ENCODE measurements around the gene LAMA2. TPM values are rescaled to one million over a fixed set of nuclear protein-coding genes. Genes with fewer than 3 reads are reported as not detected.

LAMA2 gene
- total and polyA plus RNA-seq, 2 of the 13 experiments (the other 11 are each of a cell fraction or from before 2014, with no cell fraction given), result 0.11 to 0.28 TPM

DNA sequence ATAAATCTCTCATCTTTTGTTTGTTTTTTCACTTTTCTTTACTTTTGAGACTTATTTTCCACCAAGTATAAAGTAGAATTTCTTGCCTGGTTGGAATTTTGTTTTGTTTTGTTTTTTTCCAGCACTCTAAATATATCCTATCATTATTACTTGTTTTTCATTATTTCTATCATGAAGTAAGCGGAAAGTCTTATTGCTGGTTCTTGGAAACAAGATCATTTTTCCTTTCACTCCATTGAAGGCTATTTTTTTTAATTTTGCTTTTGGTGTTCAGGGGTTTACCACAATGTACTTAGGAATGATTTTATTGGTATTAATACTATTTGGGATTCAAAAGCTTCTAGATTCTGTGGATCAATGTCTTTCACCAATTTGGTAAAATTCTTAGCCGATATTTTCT is 190.1 kb downstream of the LAMA2 start:
- no peak overlapping the region for H2AFZ ChIP-seq (ENCODE audit: low read length)
- DNase-seq (ENCODE audit: low spot score) (no peak), ATAC-seq (no peak), FAIRE-seq (no peak)
- intact Hi-C loops (cut with micrococcal nuclease; ENCODE audit: unreplicated experiment), result no loop called here
- no TSS peak for BruUV-seq (replicated peaks)
- CTCF ChIA-PET (ENCODE audit: low intra/inter-chr PET ratio, low total read pairs), result no interaction called here
- no peaks in the 10 kb centered on the region for H3K79me2 ChIP-seq (ENCODE audit: insufficient read depth, low read length)
- POLR2A ChIA-PET, result no interaction called here
- in situ Hi-C loops (cut with HindIII; ENCODE audit: extremely low pct_ligation_motif_present, low pct_unique_long_range_greater_than_20kb), result no loop called here
- H3K4me1 ChIP-seq (ENCODE audit: insufficient read depth, low read length), result no peaks in the 10 kb centered on the region
- H3K9me3 ChIP-seq (ENCODE audit: low read length), result no peaks in the 10 kb centered on the region
- H3K36me3 ChIP-seq (replicated peaks in 1 of 2; ENCODE audit: control insufficient read depth in 1 of 2, insufficient read depth in 2 of 2, low read length in 2 of 2), result no peaks in the 10 kb centered on the region
- TF ChIP-seq DNMT1 (CRISPR knock-in tag; IDR thresholded peaks at IDR 0.05), result no peak
- no peak overlapping the region for H3K9ac ChIP-seq (ENCODE audit: insufficient read depth, low read depth, low read length)
- H3K4me3 ChIP-seq (replicated peaks in 1 of 3; ENCODE audit: insufficient read depth in 1 of 3, low read depth in 2 of 3, low read length in 3 of 3), result no peak overlapping the region
- no peak overlapping the region for H3K4me2 ChIP-seq (ENCODE audit: low read depth, low read length)
- H4K20me1 ChIP-seq (ENCODE audit: insufficient read depth, low read length), result no peaks in the 10 kb centered on the region
- no peaks in the 10 kb centered on the region for H3K27me3 ChIP-seq (ENCODE audit: control insufficient read depth in 1 of 2, insufficient read depth in 2 of 2, low read length in 2 of 2)
- no peak overlapping the region for H3K27ac ChIP-seq (ENCODE audit: extremely low read length, insufficient read depth, low read length)
- 70% methylated on average over 2 of the region's 2 CpGs for WGBS (ENCODE audit: low lambda C conversion rate)

DNA sequence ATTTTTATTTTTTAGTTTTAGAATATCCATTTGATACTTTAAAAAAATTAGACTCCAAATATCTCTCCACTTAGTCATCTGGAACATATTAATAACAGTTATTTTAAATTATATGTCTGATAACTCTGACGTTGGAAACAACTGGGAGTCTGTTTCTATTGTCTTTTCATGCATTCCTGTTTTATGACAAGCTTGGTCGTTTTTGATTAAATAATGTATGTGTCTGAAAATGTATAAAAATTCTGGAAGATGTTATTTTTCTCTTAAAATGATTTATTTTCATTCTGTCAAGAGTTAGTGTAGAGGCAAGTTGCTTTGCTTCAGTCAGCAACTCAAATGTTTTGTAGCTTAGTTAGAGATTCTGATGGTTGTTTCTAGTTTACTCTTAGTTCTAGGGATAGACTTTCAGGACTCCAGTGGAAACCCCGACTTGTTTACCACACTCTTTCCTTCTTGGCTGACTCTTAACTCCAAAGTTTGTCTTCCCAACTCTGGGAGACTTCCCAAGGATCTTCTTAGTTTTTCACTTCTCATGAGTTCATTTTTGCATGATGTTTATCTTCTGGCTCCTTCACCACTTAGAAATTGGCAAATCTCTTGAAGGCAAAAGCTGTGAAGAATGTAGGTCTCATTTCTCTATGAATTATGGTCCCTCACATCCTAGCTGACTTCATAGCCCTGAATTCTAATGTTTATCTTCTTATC is 190.9 kb downstream of the LAMA2 start:
- under 1% methylated on average over 3 of the region's 3 CpGs for WGBS (ENCODE audit: low lambda C conversion rate)
- DNase-seq (ENCODE audit: low spot score), result no peak
- Histone ChIP-seq H3K9ac (ENCODE audit: insufficient read depth, low read depth, low read length) (no peak overlapping the region), H4K20me1 (ENCODE audit: insufficient read depth, low read length) (no peaks in the 10 kb centered on the region), H3K4me2 (ENCODE audit: low read depth, low read length) (no peak overlapping the region), H3K4me3 (replicated peaks in 1 of 3; ENCODE audit: insufficient read depth in 1 of 3, low read depth in 2 of 3, low read length in 3 of 3) (no peak overlapping the region), H3K4me1 (ENCODE audit: insufficient read depth, low read length) (no peaks in the 10 kb centered on the region), H3K79me2 (ENCODE audit: insufficient read depth, low read length) (no peaks in the 10 kb centered on the region), H3K27me3 (ENCODE audit: control insufficient read depth in 1 of 2, insufficient read depth in 2 of 2, low read length in 2 of 2) (no peaks in the 10 kb centered on the region), H2AFZ (ENCODE audit: low read length) (no peak overlapping the region), H3K36me3 (replicated peaks in 1 of 2; ENCODE audit: control insufficient read depth in 1 of 2, insufficient read depth in 2 of 2, low read length in 2 of 2) (no peaks in the 10 kb centered on the region), H3K9me3 (ENCODE audit: low read length) (no peaks in the 10 kb centered on the region), H3K27ac (ENCODE audit: extremely low read length, insufficient read depth, low read length) (no peak overlapping the region)
- in situ Hi-C loops (cut with HindIII; ENCODE audit: extremely low pct_ligation_motif_present, low pct_unique_long_range_greater_than_20kb) (no loop called here), intact Hi-C loops (cut with micrococcal nuclease; ENCODE audit: unreplicated experiment) (no loop called here)
- FAIRE-seq, result no peak
- ChIA-PET POLR2A (no interaction called here), CTCF (ENCODE audit: low intra/inter-chr PET ratio, low total read pairs) (no interaction called here)
- no peak for ATAC-seq
- BruUV-seq (replicated peaks), result no TSS peak
- no peak for TF ChIP-seq MIXL1 (CRISPR knock-in tag; IDR thresholded peaks at IDR 0.05)
- no peak for TF ChIP-seq TAF15 (IDR thresholded peaks at IDR 0.05; ENCODE audit: low read depth, low read length, poor library complexity, severe bottlenecking)
- no peak for TF ChIP-seq ZNF629 (CRISPR knock-in tag; conservative IDR thresholded peaks at IDR 0.05)
- no peak for TF ChIP-seq NFE2L2 (IDR thresholded peaks at IDR 0.05; ENCODE audit: low read length)
- TF ChIP-seq ELF1 (CRISPR knock-in tag; IDR thresholded peaks at IDR 0.05), result no peak
- no peak for TF ChIP-seq BORCS8-MEF2B (CRISPR knock-in tag; IDR thresholded peaks at IDR 0.05)
- TF ChIP-seq ZNF550 (CRISPR knock-in tag; IDR thresholded peaks at IDR 0.05; ENCODE audit: borderline replicate concordance), result no peak
- no peak for TF ChIP-seq ZNF772 (CRISPR knock-in tag; IDR thresholded peaks at IDR 0.05)
- no peak for TF ChIP-seq MED13 (CRISPR knock-in tag; IDR thresholded peaks at IDR 0.05)
- no peak for TF ChIP-seq ARNT (IDR thresholded peaks at IDR 0.05)
- TF ChIP-seq SKI (IDR thresholded peaks at IDR 0.05; ENCODE audit: partially characterized antibody), result no peak
- no peak for TF ChIP-seq SRY (CRISPR knock-in tag; IDR thresholded peaks at IDR 0.05)
- TF ChIP-seq, protein P1, sequence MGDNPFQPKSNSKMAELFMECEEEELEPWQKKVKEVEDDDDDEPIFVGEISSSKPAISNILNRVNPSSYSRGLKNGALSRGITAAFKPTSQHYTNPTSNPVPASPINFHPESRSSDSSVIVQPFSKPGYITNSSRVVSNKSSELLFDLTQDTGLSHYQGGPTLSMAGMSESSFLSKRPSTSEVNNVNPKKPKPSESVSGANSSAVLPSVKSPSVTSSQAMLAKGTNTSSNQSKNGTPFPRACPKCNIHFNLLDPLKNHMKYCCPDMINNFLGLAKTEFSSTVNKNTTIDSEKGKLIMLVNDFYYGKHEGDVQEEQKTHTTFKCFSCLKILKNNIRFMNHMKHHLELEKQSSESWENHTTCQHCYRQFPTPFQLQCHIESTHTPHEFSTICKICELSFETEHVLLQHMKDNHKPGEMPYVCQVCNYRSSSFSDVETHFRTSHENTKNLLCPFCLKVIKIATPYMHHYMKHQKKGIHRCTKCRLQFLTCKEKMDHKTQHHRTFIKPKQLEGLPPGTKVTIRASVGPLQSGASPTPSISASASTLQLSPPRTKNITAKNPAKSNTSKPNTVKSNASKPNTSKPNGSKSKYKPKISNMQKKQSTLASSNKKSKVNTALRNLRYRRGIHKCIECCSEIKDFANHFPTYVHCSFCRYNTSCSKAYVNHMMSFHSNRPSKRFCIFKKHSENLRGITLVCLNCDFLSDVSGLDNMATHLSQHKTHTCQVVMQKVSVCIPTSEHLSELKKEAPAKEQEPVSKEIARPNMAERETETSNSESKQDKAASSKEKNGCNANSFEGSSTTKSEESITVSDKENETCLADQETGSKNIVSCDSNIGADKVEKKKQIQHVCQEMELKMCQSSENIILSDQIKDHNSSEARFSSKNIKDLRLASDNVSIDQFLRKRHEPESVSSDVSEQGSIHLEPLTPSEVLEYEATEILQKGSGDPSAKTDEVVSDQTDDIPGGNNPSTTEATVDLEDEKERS (CRISPR knock-in tag; IDR thresholded peaks at IDR 0.05), result no peak
- no peak for TF ChIP-seq ZNF557 (CRISPR knock-in tag; IDR thresholded peaks at IDR 0.05)
- no peak for TF ChIP-seq CREB1 (IDR thresholded peaks at IDR 0.05)
- TF ChIP-seq CREB1 (CRISPR knock-in tag; IDR thresholded peaks at IDR 0.05), result no peak
- no peak for TF ChIP-seq SRSF9 (IDR thresholded peaks at IDR 0.05; ENCODE audit: borderline replicate concordance, insufficient read depth, low read depth, low read length, poor library complexity, severe bottlenecking)
- TF ChIP-seq RXRA (CRISPR knock-in tag; IDR thresholded peaks at IDR 0.05), result no peak

Measured in HepG2 (cell line).